IMR-90 (cell line): Measurements from ENCODE around the gene TWIST2. TPM values are rescaled to one million over a fixed set of nuclear protein-coding genes. Genes with fewer than 3 reads are reported as not detected.

Source experiments
- ATAC-seq: fragments of 200-7000 bp; cut with Tn5 transposase; 2 replicates; pipeline ENCODE4 v1.9.1; 2020; ENCODE audit warnings: low read depth, mild to moderate bottlenecking, moderate library complexity
- BruUV-seq: library from RNA; stranded (reverse); fragments of 400-500 nt; replicated peaks from 2 replicates; lab custom pipeline; 2021; lab: Mats Ljungman, UMichigan
- CTCF ChIA-PET: fragments of 300-600 bp; formaldehyde crosslinking; extraction: SDS; loops from one replicate; lab custom pipeline; 2021; ENCODE audit warnings: antibody characterized with exemption; lab: Yijun Ruan, JAX
- POLR2A ChIA-PET: fragments of 300-600 bp; sonication (Branson Sonifier 250); formaldehyde crosslinking; loops from one replicate; lab custom pipeline; 2022; ENCODE audit warnings: antibody characterized with exemption; ENCODE audit not compliant: unreplicated experiment; lab: Charles Lee
- DNase-seq: peaks from one replicate; pipeline ENCODE4 v3.0.0; 2013
- H2AFZ ChIP-seq: replicated peaks from 2 replicates; pipeline ENCODE3; 2013; ENCODE audit warnings: low read length, mild to moderate bottlenecking; ENCODE audit not compliant: poor library complexity
- H2AK5ac ChIP-seq: 2 replicates; pipeline ENCODE4 v1.6.1; 2013; ENCODE audit warnings: low read depth, low read length, inconsistent platforms
- H2AK9ac ChIP-seq: replicated peaks from 2 replicates; pipeline ENCODE3; 2013; ENCODE audit warnings: mild to moderate bottlenecking, low read depth, low read length, moderate library complexity; ENCODE audit not compliant: poor library complexity
- H2BK120ac ChIP-seq: 2 replicates; pipeline ENCODE4 v1.6.1; 2013; ENCODE audit warnings: low read depth, low read length, inconsistent platforms
- H2BK15ac ChIP-seq: 3 replicates; pipeline ENCODE4 v1.6.1; 2013; ENCODE audit warnings: low read depth, low read length, inconsistent platforms
- H2BK20ac ChIP-seq: 2 replicates; pipeline ENCODE4 v1.6.1; 2013; ENCODE audit warnings: low read depth, mild to moderate bottlenecking, inconsistent platforms, low read length, moderate library complexity
- H2BK5ac ChIP-seq: 2 replicates; pipeline ENCODE4 v1.6.1; 2013; ENCODE audit warnings: mild to moderate bottlenecking, low read depth, low read length, inconsistent platforms; ENCODE audit not compliant: poor library complexity, severe bottlenecking
- H3K14ac ChIP-seq: replicated peaks from 2 replicates; pipeline ENCODE4 v1.6.1; 2013; ENCODE audit warnings: low read depth, low read length, inconsistent platforms
- H3K18ac ChIP-seq: 2 replicates; pipeline ENCODE4 v1.6.1; 2013; ENCODE audit warnings: low read depth, low read length, control low read depth
- H3K23ac ChIP-seq: 2 replicates; pipeline ENCODE4 v1.6.1; 2013; ENCODE audit warnings: low read depth, low read length, inconsistent platforms
- H3K27ac ChIP-seq: 2 replicates; pipeline ENCODE4 v1.5.1; 2013; ENCODE audit warnings: mild to moderate bottlenecking, control low read depth, low read length; ENCODE audit not compliant: insufficient read depth
- H3K27me3 ChIP-seq: 2 replicates; pipeline ENCODE4 v1.6.1; 2013; ENCODE audit warnings: low read length; ENCODE audit not compliant: control insufficient read depth, insufficient read depth
- H3K36me3 ChIP-seq: 2 replicates; pipeline ENCODE4 v1.6.1; 2013; ENCODE audit warnings: low read length, mixed read lengths; ENCODE audit not compliant: control insufficient read depth, insufficient read depth
- H3K4ac ChIP-seq: 2 replicates; pipeline ENCODE4 v1.6.1; 2013; ENCODE audit warnings: low read depth, low read length, inconsistent platforms
- H3K4me1 ChIP-seq: 2 replicates; pipeline ENCODE4 v1.6.1; 2013; ENCODE audit warnings: low read length, mixed read lengths; ENCODE audit not compliant: control insufficient read depth, insufficient read depth
- H3K4me2 ChIP-seq: 2 replicates; pipeline ENCODE4 v1.6.1; 2013; ENCODE audit warnings: low read depth, mild to moderate bottlenecking, control low read depth, low read length, moderate library complexity
- H3K4me3 ChIP-seq: 2 replicates; pipeline ENCODE4 v1.5.1; 2013; ENCODE audit warnings: low read depth, mild to moderate bottlenecking, control low read depth, low read length, moderate library complexity; ENCODE audit not compliant: insufficient read depth
- H3K56ac ChIP-seq: 2 replicates; pipeline ENCODE4 v1.6.1; 2013; ENCODE audit warnings: low read length, inconsistent platforms; ENCODE audit not compliant: insufficient read depth; ENCODE audit errors: extremely low read depth
- H3K79me1 ChIP-seq, 2 experiments: 2 replicates each; pipeline ENCODE4 v1.6.1; 2013; ENCODE audit warnings: low read length in 2 of 2, inconsistent platforms in 1 of 2, low read depth in 1 of 2
- H3K9ac ChIP-seq: 2 replicates; pipeline ENCODE4 v1.6.1; 2013; ENCODE audit warnings: low read depth, low read length, control low read depth
- H3K9me1 ChIP-seq: 2 replicates; pipeline ENCODE4 v1.6.1; 2013; ENCODE audit warnings: low read length, inconsistent platforms; ENCODE audit not compliant: insufficient read depth
- H3K9me3 ChIP-seq: 2 replicates; pipeline ENCODE4 v1.6.1; 2013; ENCODE audit warnings: low read length; ENCODE audit not compliant: control insufficient read depth, insufficient read depth
- H4K20me1 ChIP-seq: 2 replicates; pipeline ENCODE4 v1.6.1; 2013; ENCODE audit warnings: low read length, inconsistent platforms; ENCODE audit not compliant: insufficient read depth
- H4K5ac ChIP-seq: 2 replicates; pipeline ENCODE4 v1.6.1; 2013; ENCODE audit warnings: mild to moderate bottlenecking, low read depth, low read length, control low read depth
- H4K8ac ChIP-seq, 2 experiments: 2 replicates each; pipeline ENCODE4 v1.6.1; 2013; ENCODE audit warnings: low read depth in 2 of 2, low read length in 2 of 2, control low read depth in 1 of 2, inconsistent platforms in 1 of 2
- H4K91ac ChIP-seq: 2 replicates; pipeline ENCODE4 v1.6.1; 2013; ENCODE audit warnings: low read depth, low read length, inconsistent platforms; ENCODE audit not compliant: insufficient read depth
- POLR2A ChIP-seq: IDR thresholded peaks from 2 replicates; pipeline ENCODE4 v1.6.1; 2012; ENCODE audit warnings: mild to moderate bottlenecking, low read depth, low read length
- WGBS, 2 experiments: methylation state at CpG; one replicate each; pipeline versions ENCODE4 v1.1.5 to v1.1.7; 2013; ENCODE audit warnings: missing lambda C conversion rate in 2 of 2; ENCODE audit not compliant: insufficient read length in 1 of 2; ENCODE audit errors: extremely low coverage in 2 of 2; 5-methylcytosine and 5-hydroxymethylcytosine counted together
- dilution Hi-C: fragments of 300-500 bp; cut with HindIII; formaldehyde crosslinking; loops from one replicate; pipeline ENCODE4 v1.14.3; 2018; ENCODE audit warnings: low sequenced_read_pairs; ENCODE audit not compliant: unreplicated experiment
- in situ Hi-C: fragments of 300-500 bp; cut with MboI; formaldehyde crosslinking; loops from 3 replicates; pipeline ENCODE4 v1.14.3; 2019; ENCODE audit warnings: low sequenced_read_pairs, inconsistent platforms, mixed read lengths
- intact Hi-C: fragments of 100-400 bp; cut with micrococcal nuclease; formaldehyde crosslinking; loops from 2 replicates; pipeline ENCODE4 v1.10.0; 2022
- polyA plus RNA-seq, 3 experiments: library from polyadenylated mRNA; depleted of rRNA; stranded (reverse); fragments of >200 nt; gene quantifications; 2 replicates each; pipeline ENCODE4 v1.2.3, GENCODE V29; 2012; ENCODE audit warnings: low replicate concordance in 1 of 3
- total RNA-seq: library from RNA; depleted of rRNA; stranded (reverse); fragments of >200 nt; gene quantifications from 2 replicates; pipeline ENCODE4 v1.2.3, GENCODE V29; 2012

The TWIST2 gene
- total and polyA plus RNA-seq, 2 of the 4 experiments (the other 2 are of a cell fraction): 9.3 to 33.6 TPM

DNA sequence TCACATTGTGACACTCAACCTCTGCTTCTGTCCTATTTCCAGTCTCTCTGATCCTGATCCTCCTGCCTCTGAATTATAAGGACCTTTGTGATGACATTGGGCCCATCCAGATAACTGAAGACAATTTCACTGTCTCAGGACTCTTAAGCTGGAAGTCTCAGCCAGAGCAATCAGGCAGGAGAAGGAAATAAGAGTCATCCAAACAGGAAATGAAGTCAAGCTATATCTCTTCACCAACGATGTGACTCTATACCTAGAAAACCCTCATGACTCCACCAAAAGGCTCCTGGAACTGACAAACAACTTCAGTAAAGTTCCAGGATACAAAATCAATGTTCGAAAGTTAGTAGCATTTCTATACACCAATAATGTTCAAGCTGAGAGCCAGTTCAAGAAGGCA is 29.3 kb upstream of the TWIST2 start:
- CTCF ChIA-PET: interaction anchor here (0.7 kb wide), 1 partner anchor 13 kb away, joined by 3 read pairs; no protein-coding TSS in a partner anchor
- WGBS, 2 experiments: no CpG with 5 or more reads among the region's 2 CpGs

More for the DNA sequence above, 29.3 kb upstream of the TWIST2 start:
- Histone ChIP-seq H4K91ac (no peak overlapping the region), H4K8ac (no peak overlapping the region), H3K27ac (no peak overlapping the region), H3K14ac (no peak overlapping the region), H3K56ac (no peak overlapping the region), H3K9ac (no peak overlapping the region), H3K4me1 (no peaks in the 10 kb centered on the region), H2AK5ac (no peak overlapping the region), H3K36me3 (no peaks in the 10 kb centered on the region), H2BK120ac (no peak overlapping the region), H2AFZ (no peak overlapping the region), H3K4me3 (no peak overlapping the region), H3K9me3 (peaks cover 2% of the 10 kb centered on the region), H4K20me1 (no peaks in the 10 kb centered on the region), H3K4me2 (no peak overlapping the region), H2BK20ac (no peak overlapping the region), H3K9me1 (no peaks in the 10 kb centered on the region), H3K18ac (no peak overlapping the region), H3K27me3 (peaks cover 19% of the 10 kb centered on the region), H3K4ac (no peak overlapping the region), H3K23ac (no peak overlapping the region), H2BK5ac (no peak overlapping the region), H4K5ac (no peak overlapping the region), H3K79me1 (no peaks in the 10 kb centered on the region), H2BK15ac (no peak overlapping the region), H2AK9ac (no peak overlapping the region)
- POLR2A ChIA-PET: no interaction called here
- dilution Hi-C loops: no loop called here
- BruUV-seq: no TSS peak
- ATAC-seq: no peak
- no peak for TF ChIP-seq POLR2A
- DNase-seq: peak; percentile 4
- intact Hi-C loops: no loop called here
- in situ Hi-C loops: no loop called here
